GM21723 (cell line): ENCODE results near the gene TMEM115.
A peak's percentile ranks its signal among the peaks of the same experiment; 100 is the strongest.

Source experiments
- ATAC-seq: cut with Tn5 transposase; IDR thresholded peaks from one replicate; pipeline ENCODE4 v1.9.1; 2021; ENCODE audit warnings: mild to moderate bottlenecking, moderate library complexity; ENCODE audit not compliant: unreplicated experiment

TMEM115 gene

DNA sequence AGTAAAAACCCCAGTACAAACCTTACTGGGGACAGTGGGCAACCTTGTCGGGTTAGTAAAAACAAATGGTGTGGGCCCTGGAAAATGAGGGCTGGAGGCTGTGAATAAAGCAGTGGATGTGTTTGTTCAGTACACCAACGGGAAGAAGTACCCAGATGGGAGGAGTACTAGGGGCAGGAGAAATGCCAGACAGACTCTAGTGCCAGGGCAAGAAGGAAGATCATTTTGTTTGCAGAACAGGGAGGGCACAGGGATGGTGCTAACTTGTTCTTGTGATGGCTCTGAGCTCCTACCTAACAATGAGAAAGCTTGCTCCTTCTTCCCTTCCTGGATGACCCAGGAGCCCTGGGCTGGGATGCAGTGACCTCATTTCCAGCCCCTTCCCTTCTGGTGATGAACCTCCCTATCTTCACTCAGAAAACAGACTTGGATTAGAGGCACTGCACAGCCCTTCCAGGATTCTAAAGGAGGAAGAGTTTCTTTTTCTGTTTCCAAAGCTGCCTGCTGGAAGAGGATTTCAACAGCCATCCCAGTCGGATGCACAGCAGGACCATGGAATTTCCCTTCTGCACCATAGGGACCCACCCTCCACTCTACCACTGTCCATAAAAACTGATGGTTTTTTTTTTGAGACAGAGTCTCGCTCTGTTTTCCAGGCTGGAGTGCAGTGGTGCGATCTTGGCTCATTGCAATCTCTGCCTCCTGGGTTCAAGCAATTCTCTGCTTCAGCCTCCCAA is 24.8 kb downstream of the TMEM115 start:
- no peak for ATAC-seq

DNA sequence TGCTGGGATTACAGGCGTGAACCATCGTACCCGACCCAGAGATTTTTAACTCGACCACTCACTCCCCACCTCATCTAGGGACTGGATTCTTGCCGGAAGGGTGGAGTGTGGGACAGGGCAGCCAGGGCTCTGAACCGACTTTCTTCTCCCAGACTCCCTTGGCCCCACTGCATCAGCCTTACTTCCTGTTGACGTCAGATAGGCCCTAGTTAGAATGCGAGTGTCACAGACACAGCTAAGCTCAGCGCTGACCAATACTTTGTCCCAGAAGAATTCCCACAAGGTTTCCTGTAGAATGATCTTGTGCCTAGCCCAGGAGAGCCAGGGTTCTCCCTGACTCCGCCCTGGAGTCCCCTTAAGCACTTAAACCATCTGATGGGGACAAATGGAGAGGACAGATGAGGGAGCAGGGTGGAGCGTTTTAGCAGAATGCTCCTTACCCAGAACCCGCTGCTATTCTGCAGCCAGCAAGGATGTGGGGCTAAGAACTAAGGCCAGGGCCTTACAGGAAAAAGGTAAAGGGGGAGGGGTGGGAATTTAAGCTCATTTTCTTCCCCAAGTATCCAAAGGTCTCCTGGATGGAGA is 25.5 kb downstream of the TMEM115 start:
- ATAC-seq = no peak

DNA sequence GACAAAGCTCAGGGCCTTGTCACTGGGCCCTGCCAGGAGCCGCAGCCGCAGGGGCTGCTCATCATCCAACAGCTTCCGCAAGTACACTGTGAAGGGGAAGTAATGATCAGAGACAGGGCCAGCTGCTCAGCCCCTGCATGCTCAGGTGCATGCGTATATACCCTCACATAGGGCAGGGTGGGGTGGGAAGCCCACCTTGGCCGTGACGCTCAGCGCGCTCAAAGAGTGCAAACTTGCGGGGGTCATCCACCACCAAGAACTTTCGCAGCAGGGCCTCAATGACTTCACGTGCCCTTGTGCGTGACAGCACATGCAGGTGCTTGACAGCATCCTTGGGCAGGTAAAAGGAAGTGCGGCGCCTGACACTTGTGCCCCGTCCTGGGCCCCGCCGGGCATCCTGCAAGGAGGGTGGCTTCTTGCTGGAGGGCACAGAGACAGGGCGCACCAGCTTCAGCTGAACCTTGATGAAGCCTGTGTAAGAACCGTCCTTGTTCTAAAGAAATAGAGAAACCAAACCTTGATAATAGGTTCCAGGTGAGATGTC is 27.9 kb downstream of the TMEM115 start:
- no peak for ATAC-seq

DNA sequence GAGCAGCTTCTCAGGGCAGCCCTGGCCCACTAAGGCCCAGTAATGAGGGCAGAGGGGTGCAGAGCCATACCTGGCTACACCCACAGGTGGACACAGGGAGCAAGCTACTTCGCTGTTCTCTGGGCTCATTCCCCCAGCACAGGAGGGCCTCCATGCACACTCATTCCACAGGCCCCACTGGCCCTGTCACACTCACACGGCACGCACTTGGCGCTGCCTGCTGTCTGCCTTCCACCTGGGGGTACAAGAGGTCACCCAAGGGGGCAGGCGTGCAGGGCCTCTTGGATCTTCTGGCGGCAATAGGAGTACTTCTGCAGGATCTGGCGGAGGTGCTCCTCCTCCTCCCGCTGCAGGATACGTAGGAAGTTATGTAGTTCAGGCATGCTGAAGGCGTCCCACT is 29.0 kb downstream of the TMEM115 start:
- ATAC-seq = no peak

DNA sequence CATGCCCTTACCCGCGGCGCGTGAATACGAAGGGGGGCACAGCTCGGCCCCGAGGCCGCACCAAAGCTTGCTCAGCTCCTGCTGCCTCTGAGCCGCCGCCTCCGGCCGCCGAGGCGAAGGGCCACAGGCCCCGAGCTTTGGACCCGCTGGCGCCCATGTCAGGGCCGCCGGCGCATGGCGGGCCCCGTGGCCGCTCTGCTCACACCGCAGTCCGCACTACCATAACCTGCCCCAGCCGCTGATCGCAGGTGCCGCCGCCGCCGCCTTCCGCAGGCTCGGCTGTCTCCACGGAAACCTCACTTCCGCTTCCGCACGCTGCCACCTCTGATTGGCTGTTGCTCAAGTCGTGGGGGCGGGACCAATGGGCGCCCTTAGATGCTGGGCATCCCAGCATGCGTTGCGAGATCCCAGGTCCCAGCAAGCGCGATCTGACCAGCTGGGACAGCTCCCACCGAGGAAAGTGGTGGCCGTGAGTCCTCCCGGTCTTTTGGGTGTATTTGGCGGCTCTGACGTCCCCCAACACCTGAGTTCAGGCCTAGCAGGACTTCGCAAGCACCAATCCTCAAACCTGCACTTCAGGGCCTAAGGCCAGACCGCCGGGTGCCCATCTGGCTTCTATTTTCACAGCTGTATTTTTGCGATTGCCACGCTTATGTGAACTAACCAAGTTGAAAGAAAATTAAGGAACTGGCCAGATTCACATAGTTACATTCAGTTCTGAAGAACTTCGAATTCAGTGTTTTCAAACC is 31.2 kb downstream of the TMEM115 start, which contains the start of gene TUSC2:
TSS of gene TUSC2 (minus strand) at position 281 of the 749 bp plus-strand sequence. CDS start at position 157, 124 bp downstream.
- ATAC-seq = peak; percentile 85

DNA sequence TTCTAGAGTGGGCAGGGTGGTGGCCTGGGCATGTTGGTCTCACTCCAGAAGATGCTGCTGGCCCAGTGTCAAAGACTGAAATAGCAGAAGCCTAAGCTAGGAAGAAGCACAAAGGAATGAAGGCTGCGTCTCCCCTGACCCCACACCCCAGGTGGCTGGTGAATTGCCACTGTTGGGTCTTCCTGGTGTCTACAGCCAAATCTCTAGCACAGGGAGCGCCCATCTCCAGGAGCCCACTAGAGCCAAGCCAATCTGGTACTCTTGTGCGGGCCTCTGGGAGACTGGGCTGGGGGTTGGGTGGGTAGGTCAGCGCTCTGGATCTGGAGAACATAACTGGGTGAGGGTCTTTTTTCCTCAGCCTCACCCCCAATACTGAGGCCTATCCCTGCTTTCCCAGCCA is 32.2 kb downstream of the TMEM115 start:
- no peak for ATAC-seq

DNA sequence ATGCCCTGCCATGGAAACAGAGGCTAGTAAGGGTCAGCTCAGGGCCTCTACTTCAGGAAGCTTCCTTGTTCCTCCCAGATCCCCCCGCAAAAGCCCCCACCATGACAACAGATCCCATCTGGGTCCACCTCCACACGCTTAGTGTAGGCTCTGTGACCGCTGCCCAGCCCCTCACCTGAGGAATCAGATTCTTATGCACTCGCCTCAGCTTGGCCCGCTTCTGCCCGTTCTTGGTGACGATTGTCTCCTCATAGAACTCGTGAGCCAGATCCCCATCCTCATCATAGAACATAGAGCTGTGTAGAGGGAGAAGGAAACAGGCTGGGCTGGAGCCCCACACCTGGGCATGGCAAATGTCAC is 33.2 kb downstream of the TMEM115 start:
- ATAC-seq = no peak

DNA sequence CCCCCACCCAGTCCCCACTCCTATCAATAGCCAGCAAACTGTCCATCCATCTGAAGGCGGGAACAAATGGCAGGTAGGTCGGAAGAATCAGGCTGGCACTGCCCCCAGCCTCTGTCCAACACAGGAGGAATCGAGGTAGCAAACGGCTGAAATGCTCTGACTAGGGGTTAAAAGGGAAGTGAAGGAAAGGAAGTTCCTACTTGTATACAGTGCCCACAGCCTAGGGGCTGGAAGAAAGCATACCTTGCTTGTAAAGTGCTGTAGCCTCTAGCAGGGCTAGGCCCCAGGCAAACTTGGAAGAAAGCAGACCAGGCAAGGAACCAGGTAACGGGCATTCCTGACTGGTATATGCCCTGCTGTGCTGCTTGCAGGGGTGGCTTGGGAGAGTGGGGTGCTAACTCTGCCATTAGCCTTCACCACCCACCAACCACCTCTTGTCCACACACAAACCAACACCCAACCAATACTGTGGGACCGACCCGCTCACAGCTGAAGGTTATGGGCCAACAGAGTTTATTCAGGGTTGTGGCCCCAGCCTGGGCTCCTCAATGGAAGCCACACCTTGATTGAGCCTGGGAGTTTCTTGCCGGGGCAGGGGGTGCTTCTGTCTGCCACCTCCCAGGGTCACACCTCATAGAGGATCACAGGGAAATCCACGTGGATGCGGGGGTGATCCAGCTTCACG is 33.7 kb downstream of the TMEM115 start:
- ATAC-seq = no peak

DNA sequence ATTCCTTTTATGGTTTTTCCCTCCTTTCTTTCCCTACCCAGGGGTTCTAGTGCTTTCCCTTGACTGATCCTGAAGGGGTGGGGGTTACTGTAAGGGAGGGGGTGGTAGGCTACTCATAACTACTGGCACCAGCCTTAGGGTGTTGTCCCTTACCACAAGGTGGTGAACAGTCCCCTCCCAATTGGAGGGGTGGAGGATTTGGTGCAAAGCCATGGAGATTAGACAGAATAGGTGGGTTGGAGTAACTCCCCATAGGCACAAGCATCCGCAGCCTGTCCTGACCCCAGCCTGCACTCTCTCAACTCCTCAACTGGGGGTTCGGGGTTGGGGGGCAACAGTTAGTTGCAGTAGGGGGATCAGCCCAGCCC is 34.2 kb downstream of the TMEM115 start:
- no peak for ATAC-seq

DNA sequence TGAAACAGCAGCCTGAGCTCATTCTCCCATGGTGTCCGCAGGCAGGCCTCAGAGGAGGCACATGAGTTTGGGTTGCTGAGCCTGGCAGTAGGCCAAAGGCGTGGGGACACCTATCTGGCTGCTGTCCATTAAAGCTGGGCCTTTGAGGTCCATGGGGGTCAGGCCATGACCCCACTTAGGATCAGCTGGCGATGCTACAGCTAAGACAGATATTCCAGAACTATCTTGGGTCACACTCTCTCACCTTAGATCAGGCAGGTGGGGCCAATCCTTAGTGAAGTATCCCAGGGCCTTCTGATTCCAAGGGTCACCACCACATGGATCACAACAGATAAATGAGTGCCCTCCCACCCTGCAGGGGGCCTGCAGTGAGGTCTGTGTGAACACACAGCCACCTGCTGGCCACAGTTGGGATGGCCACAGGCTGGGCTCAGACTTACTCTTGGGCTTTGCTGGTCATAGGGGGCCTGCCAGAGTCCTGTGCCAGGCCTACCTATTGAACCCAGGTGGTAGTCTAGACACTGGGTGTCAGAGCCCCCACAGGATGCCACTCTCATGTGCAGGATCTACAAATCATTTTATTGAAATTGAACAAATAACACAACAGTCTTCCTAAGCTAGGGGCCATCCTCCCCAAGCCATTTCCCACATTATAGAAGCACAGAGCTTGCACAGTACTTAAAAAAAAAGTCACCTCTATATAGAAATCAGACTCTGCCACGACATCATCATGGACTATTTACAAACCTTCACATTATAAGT is 34.8 kb downstream of the TMEM115 start:
- no peak for ATAC-seq

DNA sequence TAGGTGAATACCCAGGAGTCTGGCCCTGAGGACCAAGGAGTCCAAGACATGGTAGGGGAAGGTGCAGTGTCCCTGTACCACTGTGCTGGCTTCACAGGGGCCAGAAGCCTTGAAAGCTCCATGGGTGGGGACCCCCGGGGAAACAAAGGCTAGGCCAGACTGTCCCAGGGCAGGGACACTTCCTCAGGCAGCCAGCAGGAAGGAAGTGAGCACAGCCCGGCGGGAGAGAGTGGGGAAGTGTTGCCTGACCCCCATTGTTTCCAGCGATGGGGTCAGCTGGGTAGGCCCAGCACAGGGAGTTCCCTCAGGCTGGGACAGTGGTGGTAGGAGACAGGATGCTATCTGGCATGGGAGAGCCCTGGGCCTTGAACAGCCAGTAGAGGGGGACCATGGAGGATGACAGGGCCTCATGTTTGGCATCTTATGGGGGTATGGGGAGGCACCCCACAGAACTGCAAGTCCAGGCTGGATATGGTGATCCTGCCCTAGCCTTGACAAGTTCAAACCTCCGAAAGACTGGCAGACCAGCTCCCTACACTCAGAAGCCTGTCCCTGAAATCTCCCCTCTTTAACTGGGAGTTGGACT is 35.6 kb downstream of the TMEM115 start:
- ATAC-seq = no peak

DNA sequence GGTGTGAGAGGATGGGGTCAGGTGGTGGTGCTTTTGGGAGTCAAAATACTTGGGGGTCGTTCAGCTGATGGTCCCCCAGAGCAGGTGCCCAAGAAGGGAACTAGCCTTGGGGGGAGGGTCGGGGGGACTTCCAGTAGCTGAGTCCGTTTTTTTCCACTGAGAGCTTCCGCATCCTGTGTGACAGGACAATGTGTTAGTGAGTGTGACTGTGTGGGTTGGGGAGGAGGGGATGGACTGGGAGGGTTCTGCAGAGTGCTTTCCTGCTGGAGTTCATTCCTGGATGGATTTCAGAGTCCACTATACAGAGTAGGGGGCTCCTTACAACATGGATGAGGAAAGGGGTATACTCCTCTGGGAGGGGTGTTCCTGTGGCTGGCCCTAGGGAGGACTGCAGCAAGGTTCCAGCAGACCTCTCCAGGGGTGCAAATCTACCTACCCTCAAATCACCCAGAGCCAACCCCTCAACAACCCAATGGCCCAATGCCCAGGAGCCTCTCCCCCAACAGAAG is 36.2 kb downstream of the TMEM115 start:
- no peak for ATAC-seq

DNA sequence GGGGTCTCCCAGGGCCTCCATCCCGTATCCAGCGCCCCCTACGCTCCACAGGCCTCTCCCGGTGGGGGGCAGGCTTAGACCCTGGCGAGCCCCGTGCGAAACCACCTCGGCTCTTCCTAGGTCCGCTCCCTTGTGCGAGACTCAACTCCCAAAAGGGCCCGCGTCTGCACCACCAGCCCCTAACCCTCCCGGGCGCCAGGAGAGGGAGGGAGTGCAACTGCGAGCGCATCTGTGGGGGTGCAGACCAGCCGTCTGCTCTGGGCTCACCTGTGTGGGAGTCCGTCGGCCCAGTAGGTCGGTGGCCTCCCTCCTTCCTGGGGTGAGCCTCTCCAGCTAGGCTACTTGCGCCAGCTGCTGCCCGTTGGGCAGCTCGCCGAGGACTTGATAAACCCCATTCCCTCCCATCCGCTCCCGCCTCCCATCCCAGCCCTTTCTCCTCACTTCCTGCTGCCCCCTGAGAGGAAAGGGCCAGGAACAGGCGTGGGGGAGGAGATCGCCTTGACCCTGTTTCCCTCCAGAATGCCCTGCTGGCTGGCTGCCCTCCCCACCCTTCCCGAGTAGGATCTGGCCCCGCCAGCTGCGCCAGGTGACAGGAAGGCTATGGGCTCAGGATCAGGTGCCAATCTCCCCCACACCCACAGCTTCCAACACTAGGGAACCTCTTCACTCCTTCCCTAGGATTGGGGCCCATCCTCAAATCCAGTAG is 36.8 kb downstream of the TMEM115 start, which contains the start of gene HYAL2:
TSS of gene HYAL2 (minus strand) at position 360 of the 706 bp plus-strand sequence. CDS start 2,256 bp downstream, outside the sequence.
- no peak for ATAC-seq

DNA sequence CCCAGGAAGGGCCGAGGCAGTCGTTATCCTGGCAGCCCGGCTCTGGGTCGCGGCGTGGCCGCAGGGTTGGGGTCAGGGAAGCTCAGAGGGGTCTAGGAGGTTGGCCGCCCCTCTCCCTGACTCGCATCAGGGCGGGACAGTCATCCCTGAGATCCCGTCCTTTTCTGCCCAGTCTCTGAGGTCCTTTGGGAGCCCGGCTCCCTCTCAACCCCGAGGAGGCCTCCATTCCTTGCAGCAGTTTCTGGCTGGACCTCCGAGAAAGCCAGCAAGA is 37.3 kb downstream of the TMEM115 start:
- ATAC-seq = no peak

DNA sequence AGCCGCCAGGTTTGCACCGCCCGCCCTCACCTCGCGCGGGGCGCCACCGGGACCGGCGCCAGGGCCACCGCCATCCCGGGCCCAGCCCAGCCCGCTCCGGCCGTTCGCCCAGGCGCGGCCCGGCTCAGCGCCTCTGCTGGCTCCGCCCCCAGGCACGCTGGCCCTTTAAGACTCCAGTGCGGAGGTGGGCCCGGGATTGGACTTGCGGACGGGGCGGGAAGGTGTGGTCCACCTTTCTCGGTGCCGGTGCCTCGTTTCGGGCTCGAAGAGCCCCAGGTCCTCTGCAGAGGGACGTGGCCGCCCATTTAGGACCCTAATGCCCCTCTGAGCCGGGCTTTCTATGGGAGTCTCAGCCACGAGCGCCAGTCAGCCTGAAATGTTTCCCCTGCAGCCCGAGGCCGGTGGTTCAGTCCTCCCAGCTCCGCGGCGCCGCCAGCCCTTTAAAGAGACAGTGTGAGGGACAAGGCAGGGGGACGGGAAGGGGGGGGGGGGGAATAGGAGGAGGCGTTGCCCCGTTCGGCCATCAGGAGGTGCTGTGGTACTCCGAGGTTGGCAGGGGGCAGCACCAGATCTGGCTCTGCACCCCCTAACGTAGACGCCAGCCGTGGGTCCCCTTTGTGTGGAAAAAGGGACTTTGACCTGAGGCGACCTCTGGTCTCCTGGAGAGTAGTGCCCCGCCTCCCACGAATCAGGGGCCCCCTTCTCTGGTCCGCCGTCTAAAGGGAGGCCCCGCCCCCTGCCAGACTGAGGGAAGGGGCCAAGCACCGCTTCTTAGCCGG is 37.8 kb downstream of the TMEM115 start:
- ATAC-seq = peak; percentile 82

DNA sequence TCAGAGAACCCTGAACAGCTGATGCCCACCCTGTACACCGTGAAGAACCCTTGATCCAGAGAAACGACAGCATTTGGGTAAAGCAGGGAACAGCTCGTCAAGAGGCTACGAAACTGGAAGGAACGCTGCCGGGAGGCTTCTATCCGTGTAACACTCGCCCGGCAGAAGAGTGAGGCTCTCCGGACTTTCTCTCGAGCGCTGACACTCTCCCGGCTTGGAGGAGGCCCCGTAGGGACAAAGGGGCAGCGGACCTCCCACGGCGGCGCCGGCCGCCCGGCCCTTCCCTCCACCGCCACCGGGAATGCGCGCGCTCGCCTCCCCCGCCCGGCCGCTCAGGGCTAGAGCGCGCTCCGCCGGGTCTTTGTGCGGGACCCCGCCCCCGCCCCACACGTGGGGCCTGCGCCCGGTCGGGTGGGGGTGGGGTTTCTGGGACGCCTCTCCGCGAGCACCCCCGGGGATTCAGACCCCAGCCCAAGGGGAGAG is 38.4 kb downstream of the TMEM115 start:
- peak; percentile 50 for ATAC-seq

DNA sequence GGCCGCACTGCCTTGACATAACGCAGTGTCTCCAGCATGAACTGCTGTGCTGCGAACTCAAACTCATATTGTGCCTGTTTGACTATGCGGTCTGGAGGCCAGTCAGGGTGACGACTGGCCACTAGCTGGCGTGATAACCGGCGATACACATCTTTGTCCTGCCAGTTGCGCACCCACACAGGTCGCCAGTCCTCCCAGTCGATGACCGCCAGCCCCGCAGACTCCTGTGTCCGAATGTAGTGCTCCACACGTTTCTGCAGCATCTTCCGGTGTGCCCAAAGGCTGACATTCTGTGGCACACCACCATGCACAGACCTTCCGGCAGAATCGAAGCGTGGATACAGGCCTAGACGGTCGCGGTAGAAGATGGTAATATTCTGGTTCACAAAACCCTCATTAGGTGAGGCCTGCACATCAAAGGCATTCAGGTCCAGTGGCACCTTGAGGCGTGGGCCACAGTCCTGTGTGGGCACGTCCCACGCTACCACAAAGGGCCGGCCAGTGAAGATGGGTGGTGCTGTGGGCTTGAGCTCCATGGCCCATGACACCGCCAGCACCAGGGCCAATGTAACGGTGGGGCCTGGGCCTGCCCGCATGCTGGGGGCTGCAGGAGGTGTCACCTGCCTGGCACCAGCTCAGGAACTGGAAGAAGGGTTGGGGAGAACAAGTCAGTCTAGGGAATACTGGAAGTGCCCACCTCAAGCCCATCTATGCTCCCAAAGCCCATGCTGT is 39.3 kb downstream of the TMEM115 start:
- ATAC-seq = no peak
